ENCODE data around the gene CRYGA.
"Not testable (repeated sequence)": the region's sequence is repeated elsewhere in the genome, so short reads cannot be mapped to it uniquely, and the experiment has no call there.

DNA sequence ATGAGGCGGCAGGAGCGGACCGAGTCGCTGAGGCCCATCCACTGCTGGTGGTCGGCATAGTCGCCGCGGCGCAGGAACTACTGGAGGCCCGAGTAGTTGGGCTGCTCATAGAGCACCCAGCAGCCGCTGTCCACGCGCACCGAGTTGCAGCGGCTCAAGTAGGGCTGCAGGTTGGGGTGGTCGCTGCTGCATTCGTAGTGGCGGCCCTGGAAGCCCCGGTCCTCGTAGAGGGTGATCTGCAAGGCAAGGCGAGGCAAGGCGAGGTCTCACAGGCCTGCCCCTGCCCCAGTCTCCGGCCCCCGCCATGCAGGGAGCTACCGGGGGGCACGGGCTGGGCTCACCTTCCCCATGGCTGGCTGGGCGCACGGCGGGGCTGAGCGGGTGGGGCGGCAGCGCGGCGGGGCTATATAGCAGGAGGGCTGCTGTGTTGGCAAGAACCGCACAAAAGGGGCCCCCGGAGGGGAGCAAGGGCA is 51.1 kb downstream of the CRYGA start:
- TF ChIP-seq, protein P1, sequence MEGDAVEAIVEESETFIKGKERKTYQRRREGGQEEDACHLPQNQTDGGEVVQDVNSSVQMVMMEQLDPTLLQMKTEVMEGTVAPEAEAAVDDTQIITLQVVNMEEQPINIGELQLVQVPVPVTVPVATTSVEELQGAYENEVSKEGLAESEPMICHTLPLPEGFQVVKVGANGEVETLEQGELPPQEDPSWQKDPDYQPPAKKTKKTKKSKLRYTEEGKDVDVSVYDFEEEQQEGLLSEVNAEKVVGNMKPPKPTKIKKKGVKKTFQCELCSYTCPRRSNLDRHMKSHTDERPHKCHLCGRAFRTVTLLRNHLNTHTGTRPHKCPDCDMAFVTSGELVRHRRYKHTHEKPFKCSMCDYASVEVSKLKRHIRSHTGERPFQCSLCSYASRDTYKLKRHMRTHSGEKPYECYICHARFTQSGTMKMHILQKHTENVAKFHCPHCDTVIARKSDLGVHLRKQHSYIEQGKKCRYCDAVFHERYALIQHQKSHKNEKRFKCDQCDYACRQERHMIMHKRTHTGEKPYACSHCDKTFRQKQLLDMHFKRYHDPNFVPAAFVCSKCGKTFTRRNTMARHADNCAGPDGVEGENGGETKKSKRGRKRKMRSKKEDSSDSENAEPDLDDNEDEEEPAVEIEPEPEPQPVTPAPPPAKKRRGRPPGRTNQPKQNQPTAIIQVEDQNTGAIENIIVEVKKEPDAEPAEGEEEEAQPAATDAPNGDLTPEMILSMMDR (IDR thresholded peaks at IDR 0.05) = not testable (repeated sequence)
- not testable (repeated sequence) for TF ChIP-seq EZH2 (IDR thresholded peaks at IDR 0.05)

All from neural progenitor cell (in vitro differentiated cells).